Activated naive CD8-positive, alpha-beta T cell treated with anti-CD3 and anti-CD28 coated beads for 36 hours (primary cell): Measurements from ENCODE around the gene RGS14. TPM values are rescaled to one million over a fixed set of nuclear protein-coding genes. Genes with fewer than 3 reads are reported as not detected.
A peak's percentile ranks its signal among the peaks of the same experiment; 100 is the strongest.

Source experiments
- DNase-seq: peaks from one replicate; pipeline ENCODE4 v3.0.0; 2021
- H3K27ac Mint-ChIP-seq: one replicate; pipeline ENCODE4 v1.8.0; 2022; ENCODE audit warnings: mild to moderate bottlenecking, moderate library complexity, mixed read lengths
- H3K27me3 Mint-ChIP-seq: one replicate; pipeline ENCODE4 v1.8.0; 2022; ENCODE audit warnings: mild to moderate bottlenecking, mixed read lengths
- H3K36me3 Mint-ChIP-seq: one replicate; pipeline ENCODE4 v1.8.0; 2021; ENCODE audit warnings: mild to moderate bottlenecking, mixed read lengths
- H3K4me1 Mint-ChIP-seq: one replicate; pipeline ENCODE4 v1.8.0; 2021; ENCODE audit warnings: mixed read lengths
- H3K4me3 Mint-ChIP-seq: one replicate; pipeline ENCODE4 v1.8.0; 2022; ENCODE audit warnings: mild to moderate bottlenecking, moderate library complexity, mixed read lengths
- H3K9me3 Mint-ChIP-seq: one replicate; pipeline ENCODE4 v1.8.0; 2022; ENCODE audit warnings: mixed read lengths
- total RNA-seq, 2 experiments: library from RNA; stranded (reverse); gene quantifications; one replicate each; pipeline ENCODE4 v1.2.3, GENCODE V29; 2021

The RGS14 gene, protein sequence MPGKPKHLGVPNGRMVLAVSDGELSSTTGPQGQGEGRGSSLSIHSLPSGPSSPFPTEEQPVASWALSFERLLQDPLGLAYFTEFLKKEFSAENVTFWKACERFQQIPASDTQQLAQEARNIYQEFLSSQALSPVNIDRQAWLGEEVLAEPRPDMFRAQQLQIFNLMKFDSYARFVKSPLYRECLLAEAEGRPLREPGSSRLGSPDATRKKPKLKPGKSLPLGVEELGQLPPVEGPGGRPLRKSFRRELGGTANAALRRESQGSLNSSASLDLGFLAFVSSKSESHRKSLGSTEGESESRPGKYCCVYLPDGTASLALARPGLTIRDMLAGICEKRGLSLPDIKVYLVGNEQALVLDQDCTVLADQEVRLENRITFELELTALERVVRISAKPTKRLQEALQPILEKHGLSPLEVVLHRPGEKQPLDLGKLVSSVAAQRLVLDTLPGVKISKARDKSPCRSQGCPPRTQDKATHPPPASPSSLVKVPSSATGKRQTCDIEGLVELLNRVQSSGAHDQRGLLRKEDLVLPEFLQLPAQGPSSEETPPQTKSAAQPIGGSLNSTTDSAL
- 10 to 100 TPM; 38.9 to 41.2 TPM for total RNA-seq

GRCh38 chr5:177357459-177358351, at the start of gene RGS14:
Gene RGS14 (plus strand): TSS chr5:177357924. CDS start chr5:177358025, 101 bp downstream.
- H3K4me3 Mint-ChIP-seq: peak within 1 kb of the TSS; percentile 92
- DNase-seq: peak; percentile 67
- peak within 1 kb of the TSS; percentile 87 for H3K27ac Mint-ChIP-seq
- H3K27me3 Mint-ChIP-seq: no peaks in the 10 kb centered on the region
- peaks cover 14% of the 10 kb centered on the region for H3K36me3 Mint-ChIP-seq
- peaks cover 10% of the 10 kb centered on the region for H3K9me3 Mint-ChIP-seq
- H3K4me1 Mint-ChIP-seq: peaks cover 66% of the 10 kb centered on the region

- Mint-ChIP-seq H3K9me3 (no peaks in the 10 kb centered on the region), H3K4me3 (no peak overlapping the region), H3K27ac (peak overlapping the region; percentile 55), H3K27me3 (no peaks in the 10 kb centered on the region), H3K4me1 (peaks cover 35% of the 10 kb centered on the region), H3K36me3 (peaks cover 40% of the 10 kb centered on the region)
- no peak for DNase-seq
These were observed 49.0 kb upstream of the RGS14 start for GRCh38 chr5:177308740-177309139.

DNA sequence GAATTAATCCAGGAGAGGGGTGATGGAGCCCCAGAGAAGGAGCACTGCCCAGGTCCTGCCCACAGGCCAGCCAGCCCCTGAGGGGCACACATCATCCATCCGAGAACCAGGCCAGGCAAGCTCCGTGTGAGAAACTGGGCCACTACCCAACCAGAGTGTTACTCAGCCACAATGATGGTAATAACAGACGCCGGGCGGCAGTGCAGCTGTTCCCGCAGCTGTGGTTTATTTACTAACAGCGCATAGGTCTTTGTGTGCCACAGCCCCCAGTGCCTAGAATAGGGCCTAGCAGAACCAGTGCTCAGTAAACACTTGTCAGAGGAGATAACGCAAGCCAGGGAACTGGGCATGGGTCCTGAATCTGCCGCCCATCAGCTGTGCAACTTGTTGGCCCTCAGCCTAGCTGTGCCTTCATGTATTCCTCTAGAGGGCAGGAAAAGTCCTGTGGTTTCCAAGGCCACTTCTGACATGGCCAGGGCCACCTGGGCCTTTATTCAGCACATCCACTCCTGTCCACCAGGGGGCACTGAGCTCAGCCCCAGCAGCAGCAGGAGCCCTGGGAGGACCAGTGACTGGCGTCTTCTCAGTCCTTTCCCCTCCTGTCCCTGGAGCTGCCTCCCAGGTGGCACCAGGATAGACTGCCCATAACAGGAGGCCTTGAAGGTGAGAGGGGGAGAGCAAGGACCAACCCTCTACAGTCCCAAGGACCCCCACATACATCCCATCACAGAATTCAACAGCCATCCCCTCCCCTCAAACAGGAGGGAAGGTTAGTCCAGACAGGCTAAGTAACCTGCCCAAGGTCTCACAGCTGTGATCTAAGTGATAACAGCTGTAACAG, 48.2 kb upstream of the RGS14 start:
- DNase-seq: peak; percentile 73
- Mint-ChIP-seq H3K27ac (peak overlapping the region; percentile 8), H3K36me3 (peaks cover 32% of the 10 kb centered on the region), H3K4me3 (peak overlapping the region; percentile 15), H3K27me3 (no peaks in the 10 kb centered on the region), H3K9me3 (no peaks in the 10 kb centered on the region), H3K4me1 (peaks cover 35% of the 10 kb centered on the region)

GRCh38 chr5:177310332-177310731, 47.4 kb upstream of the RGS14 start:
- Mint-ChIP-seq H3K9me3 (no peaks in the 10 kb centered on the region), H3K36me3 (peaks cover 24% of the 10 kb centered on the region), H3K4me3 (peak overlapping the region; percentile 87), H3K27ac (no peak overlapping the region), H3K4me1 (peaks cover 27% of the 10 kb centered on the region), H3K27me3 (no peaks in the 10 kb centered on the region)
- no peak for DNase-seq

DNA sequence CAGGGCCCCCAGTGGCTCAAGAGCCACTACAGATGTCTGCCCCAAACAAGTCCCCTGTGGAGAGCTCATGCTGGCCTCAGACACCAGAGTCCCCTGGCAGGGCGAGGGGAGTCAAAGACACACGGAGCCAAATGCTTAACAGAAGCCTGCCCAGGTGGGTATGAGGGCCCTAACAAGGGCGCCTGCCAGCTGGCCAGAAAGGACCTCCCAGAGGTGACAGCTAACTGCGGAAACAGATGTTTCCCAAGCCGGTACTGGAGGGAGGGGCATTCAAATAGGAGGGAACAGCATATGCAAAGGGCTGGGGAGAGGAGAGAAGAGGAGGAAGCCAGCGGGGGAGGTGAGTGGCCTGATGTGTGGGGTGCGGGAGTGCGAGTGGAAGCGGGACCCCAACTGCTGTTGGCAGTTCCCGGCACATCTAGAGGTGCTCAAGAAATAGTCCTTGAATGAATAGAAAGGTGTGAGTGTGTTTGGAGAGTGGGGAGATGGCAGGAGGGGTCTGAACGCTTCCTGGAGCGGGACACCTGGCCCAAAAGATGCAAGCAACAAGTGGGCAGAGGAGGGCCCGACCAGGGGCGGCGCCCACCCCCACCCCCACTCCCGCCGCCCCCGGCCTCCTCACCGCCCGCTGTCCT, 46.9 kb upstream of the RGS14 start:
- no peaks in the 10 kb centered on the region for H3K9me3 Mint-ChIP-seq
- DNase-seq: no peak
- peak overlapping the region; percentile 87 for H3K4me3 Mint-ChIP-seq
- peaks cover 22% of the 10 kb centered on the region for H3K4me1 Mint-ChIP-seq
- H3K36me3 Mint-ChIP-seq: peaks cover 20% of the 10 kb centered on the region
- H3K27me3 Mint-ChIP-seq: no peaks in the 10 kb centered on the region
- peak overlapping the region; percentile 58 for H3K27ac Mint-ChIP-seq

GRCh38 chr5:177311392-177311722, 46.4 kb upstream of the RGS14 start:
- peaks cover 19% of the 10 kb centered on the region for H3K4me1 Mint-ChIP-seq
- H3K27ac Mint-ChIP-seq: no peak overlapping the region
- H3K36me3 Mint-ChIP-seq: peaks cover 16% of the 10 kb centered on the region

GRCh38 chr5:177311723-177312648, 45.7 kb upstream of the RGS14 start, which contains the start of gene MXD3:
Gene MXD3 (minus strand): TSS chr5:177311898. CDS start chr5:177311830, 68 bp downstream.
- H3K9me3 Mint-ChIP-seq: no peaks in the 10 kb centered on the region
- H3K27me3 Mint-ChIP-seq: no peaks in the 10 kb centered on the region
- peaks cover 11% of the 10 kb centered on the region for H3K36me3 Mint-ChIP-seq
- H3K27ac Mint-ChIP-seq: peak within 1 kb of the TSS; percentile 90
- peak within 1 kb of the TSS; percentile 87 for H3K4me3 Mint-ChIP-seq
- H3K4me1 Mint-ChIP-seq: peaks cover 14% of the 10 kb centered on the region
- peak; percentile 99 for DNase-seq

More at GRCh38 chr5:177311392-177311722, 46.4 kb upstream of the RGS14 start:
- no peaks in the 10 kb centered on the region for H3K9me3 Mint-ChIP-seq
- H3K4me3 Mint-ChIP-seq: peak overlapping the region; percentile 87
- no peaks in the 10 kb centered on the region for H3K27me3 Mint-ChIP-seq
- no peak for DNase-seq

DNA sequence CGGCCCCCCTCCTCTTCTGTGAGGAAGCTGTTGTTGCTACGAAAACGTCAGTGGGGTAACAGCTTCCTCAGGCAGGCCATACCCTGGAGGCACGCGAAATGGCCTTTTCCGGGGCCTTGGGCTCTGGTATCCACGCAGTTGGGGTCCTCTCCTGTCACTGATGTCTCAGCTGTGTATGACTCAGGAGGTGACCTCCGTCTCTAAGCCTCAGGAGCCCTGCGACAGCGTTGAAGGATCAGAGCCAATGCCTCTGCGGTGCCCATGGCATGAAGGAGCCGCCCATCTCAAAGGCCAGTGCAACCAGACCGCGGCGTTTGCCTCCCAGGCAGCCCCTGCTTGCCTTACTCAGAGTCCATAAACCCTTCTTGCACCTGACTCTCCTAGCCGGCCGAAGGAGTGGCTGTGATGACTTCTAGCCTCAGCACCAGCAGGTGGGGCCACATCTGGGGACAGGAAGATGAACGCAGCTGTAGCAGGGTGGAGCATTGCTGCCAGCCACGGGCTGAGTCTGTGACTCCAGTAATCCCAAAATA, 45.0 kb upstream of the RGS14 start:
- H3K4me1 Mint-ChIP-seq: peaks cover 13% of the 10 kb centered on the region
- H3K9me3 Mint-ChIP-seq: no peaks in the 10 kb centered on the region
- peak overlapping the region; percentile 90 for H3K27ac Mint-ChIP-seq
- DNase-seq: peak; percentile 60
- H3K27me3 Mint-ChIP-seq: no peaks in the 10 kb centered on the region
- H3K36me3 Mint-ChIP-seq: peaks cover 10% of the 10 kb centered on the region
- peak overlapping the region; percentile 87 for H3K4me3 Mint-ChIP-seq

DNA sequence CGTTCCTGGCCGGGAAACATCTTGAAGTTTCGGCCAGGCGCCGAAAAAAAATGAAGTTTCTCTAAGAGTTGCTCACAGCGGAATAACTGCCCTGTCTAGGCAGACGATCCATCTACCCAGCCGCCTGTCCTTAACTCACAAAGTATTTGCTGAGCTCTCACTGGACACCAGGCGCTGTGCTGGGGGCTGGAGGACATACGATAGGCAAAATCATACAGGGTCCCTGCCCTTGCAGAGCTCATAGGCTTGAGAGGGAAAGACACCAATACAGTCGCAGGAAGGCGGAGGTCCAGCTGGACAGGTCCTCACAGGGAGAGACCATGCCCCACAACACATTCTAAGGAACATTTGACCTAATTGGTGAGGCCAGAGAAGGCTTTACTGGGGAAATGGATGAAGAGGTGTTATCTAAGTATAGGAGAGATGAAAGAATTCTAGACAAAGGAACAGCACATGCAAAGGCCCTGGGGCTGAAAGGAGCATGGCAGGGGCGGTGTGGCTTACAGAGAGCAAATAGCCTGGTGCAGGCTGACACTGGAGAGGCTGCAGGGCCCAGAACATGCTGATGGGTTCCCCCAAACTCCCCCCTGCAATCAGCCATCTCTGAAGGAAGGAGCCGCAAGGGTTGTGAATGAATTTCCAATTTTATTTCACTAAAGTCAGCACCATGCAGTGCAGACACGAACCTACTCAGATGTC, 44.0 kb upstream of the RGS14 start:
- H3K9me3 Mint-ChIP-seq: no peaks in the 10 kb centered on the region
- H3K4me3 Mint-ChIP-seq: no peak overlapping the region
- DNase-seq: no peak
- H3K27ac Mint-ChIP-seq: no peak overlapping the region
- peaks cover 12% of the 10 kb centered on the region for H3K36me3 Mint-ChIP-seq
- H3K27me3 Mint-ChIP-seq: no peaks in the 10 kb centered on the region
- H3K4me1 Mint-ChIP-seq: peaks cover 19% of the 10 kb centered on the region

DNA sequence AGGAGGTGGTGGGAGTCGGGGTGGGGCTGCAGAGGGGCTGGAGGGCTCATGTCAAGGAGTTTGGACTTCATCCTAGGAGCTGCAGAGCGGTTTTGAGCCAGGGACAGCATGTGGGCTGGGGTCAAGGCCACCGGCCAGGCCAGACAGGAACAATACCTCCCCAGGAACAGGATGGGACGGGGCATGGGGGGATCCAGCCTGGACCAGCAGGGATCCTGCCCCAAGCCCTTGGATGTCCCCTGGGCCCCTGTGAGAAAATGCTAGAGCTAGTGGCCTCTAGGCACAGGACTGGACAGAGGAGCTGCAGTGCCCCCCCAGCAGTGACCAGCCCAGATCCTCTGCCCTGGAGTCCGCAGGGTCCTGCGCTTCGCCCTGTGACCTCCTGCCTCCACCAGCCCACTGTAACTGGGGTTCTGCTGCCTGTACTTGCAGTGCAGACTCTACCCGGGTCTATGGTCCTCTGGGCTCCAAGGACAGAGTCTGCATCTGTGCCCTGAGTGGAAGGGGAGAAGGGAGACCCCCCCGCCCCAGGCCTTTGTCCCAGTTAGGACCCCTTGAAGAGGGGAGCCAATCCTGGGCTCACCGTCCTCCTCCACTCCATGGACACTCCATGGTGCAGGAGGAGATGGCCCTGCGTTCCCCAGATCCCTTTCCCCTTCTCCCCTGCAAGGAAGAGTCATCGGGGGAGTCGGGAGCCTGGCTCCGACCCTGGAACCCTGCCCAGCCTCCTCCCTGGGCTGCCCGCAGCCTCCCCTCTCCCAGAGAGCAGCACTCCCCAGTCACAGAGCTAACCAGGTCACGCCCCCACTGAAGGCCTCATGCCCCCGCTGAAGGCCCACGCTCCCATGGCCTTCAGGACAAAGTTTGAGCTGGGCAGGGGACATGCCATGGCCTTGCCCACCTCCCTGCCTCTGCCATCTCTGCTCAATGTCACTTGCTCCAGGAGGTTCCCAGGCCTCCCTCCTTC, 43.1 kb upstream of the RGS14 start:
- H3K4me3 Mint-ChIP-seq: no peak overlapping the region
- no peaks in the 10 kb centered on the region for H3K27me3 Mint-ChIP-seq
- H3K4me1 Mint-ChIP-seq: peaks cover 20% of the 10 kb centered on the region
- peaks cover 1% of the 10 kb centered on the region for H3K9me3 Mint-ChIP-seq
- H3K27ac Mint-ChIP-seq: no peak overlapping the region
- no peak for DNase-seq
- peaks cover 12% of the 10 kb centered on the region for H3K36me3 Mint-ChIP-seq

DNA sequence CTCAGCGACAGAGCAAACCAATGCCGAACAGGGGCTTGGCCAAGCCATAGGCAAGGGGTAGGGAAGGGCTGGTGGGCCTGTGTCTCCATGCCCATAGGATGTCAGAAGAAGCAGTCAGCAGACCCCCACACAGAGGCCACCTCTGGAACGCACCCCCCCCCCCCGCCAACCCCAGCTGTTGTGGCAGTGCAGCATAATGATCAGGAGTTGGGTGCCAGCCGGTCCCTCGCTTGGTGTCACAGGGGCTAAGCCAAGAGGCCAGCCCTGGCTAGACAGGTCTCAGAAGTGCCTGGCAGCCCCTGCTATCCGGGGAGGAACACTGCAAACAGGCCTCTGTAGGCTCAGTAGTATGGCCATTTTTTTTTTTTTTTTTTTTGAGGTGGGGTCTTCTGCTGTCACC, 42.3 kb upstream of the RGS14 start:
- peaks cover 25% of the 10 kb centered on the region for H3K4me1 Mint-ChIP-seq
- H3K27me3 Mint-ChIP-seq: no peaks in the 10 kb centered on the region
- no peak for DNase-seq
- no peak overlapping the region for H3K4me3 Mint-ChIP-seq
- H3K9me3 Mint-ChIP-seq: peaks cover 3% of the 10 kb centered on the region
- H3K36me3 Mint-ChIP-seq: peaks cover 11% of the 10 kb centered on the region
- H3K27ac Mint-ChIP-seq: no peak overlapping the region

GRCh38 chr5:177316005-177316404, 41.7 kb upstream of the RGS14 start:
- Mint-ChIP-seq H3K9me3 (peaks cover 3% of the 10 kb centered on the region), H3K4me1 (peaks cover 21% of the 10 kb centered on the region), H3K27me3 (no peaks in the 10 kb centered on the region), H3K27ac (no peak overlapping the region), H3K36me3 (peaks cover 8% of the 10 kb centered on the region), H3K4me3 (no peak overlapping the region)
- DNase-seq: no peak
